Activated CD8-positive, alpha-beta T cell treated with anti-CD3 and anti-CD28 coated beads for 36 hours (primary cell): ENCODE results near the gene TTC4. TPM values are rescaled to one million over a fixed set of nuclear protein-coding genes. Genes with fewer than 3 reads are reported as not detected.

Source experiments
- ATAC-seq: fragments of 200-7000 bp; cut with Tn5 transposase; one replicate; pipeline ENCODE4 v1.10.0; 2021; ENCODE audit warnings: mild to moderate bottlenecking, moderate library complexity
- CTCF ChIA-PET: fragments of 350-600 bp; sonication (Branson Sonifier 250); formaldehyde crosslinking; loops from one replicate; lab custom pipeline; 2021; ENCODE audit warnings: antibody characterized with exemption; lab: Charles Lee
- POLR2A ChIA-PET: fragments of 350-600 bp; sonication (Branson Sonifier 250); formaldehyde crosslinking; loops from one replicate; lab custom pipeline; 2021; ENCODE audit warnings: antibody characterized with exemption; lab: Charles Lee
- DNase-seq: peaks from one replicate; pipeline ENCODE4 v3.0.0-alpha.2; 2020
- H3K27ac Mint-ChIP-seq: one replicate; pipeline ENCODE4 v1.8.0; 2021; ENCODE audit warnings: mild to moderate bottlenecking, mixed read lengths
- H3K27me3 Mint-ChIP-seq: one replicate; pipeline ENCODE4 v1.8.0; 2021; ENCODE audit warnings: mixed read lengths
- H3K36me3 Mint-ChIP-seq: one replicate; pipeline ENCODE4 v1.8.0; 2021; ENCODE audit warnings: low read depth, mixed read lengths
- H3K4me1 Mint-ChIP-seq: one replicate; pipeline ENCODE4 v1.8.0; 2021; ENCODE audit warnings: low read depth, mixed read lengths
- H3K4me3 Mint-ChIP-seq: one replicate; pipeline ENCODE4 v1.8.0; 2021; ENCODE audit warnings: mild to moderate bottlenecking, moderate library complexity, mixed read lengths
- H3K9me3 Mint-ChIP-seq: one replicate; pipeline ENCODE4 v1.8.0; 2021; ENCODE audit warnings: mixed read lengths
- CTCF ChIP-seq: fragments of 200-600 bp; IDR thresholded peaks from one replicate; pipeline ENCODE4 v1.8.0; 2022; ENCODE audit warnings: antibody characterized with exemption, mild to moderate bottlenecking
- intact Hi-C: fragments of 100-400 bp; cut with micrococcal nuclease; formaldehyde crosslinking; loops from one replicate; pipeline ENCODE4 v1.10.0; 2022
- total RNA-seq, 2 experiments: library from RNA; stranded (reverse); gene quantifications; one replicate each; pipeline ENCODE4 v1.2.3, GENCODE V29; 2021

The TTC4 gene
- total RNA-seq, 2 experiments from 2014 or later: 26.7 to 28.2 TPM

GRCh38 chr1:54723985-54724384, 8.3 kb downstream of the TTC4 start:
- no peak overlapping the region for H3K27ac Mint-ChIP-seq
- TF ChIP-seq CTCF: no peak
- H3K36me3 Mint-ChIP-seq: peaks cover 65% of the 10 kb centered on the region
- H3K4me1 Mint-ChIP-seq: peaks cover 6% of the 10 kb centered on the region
- no peak for ATAC-seq
- POLR2A ChIA-PET: interaction anchor here (0.7 to 0.8 kb wide), 2 partner anchors 40 to 75 kb away, joined by 3 to 4 read pairs; no protein-coding TSS in a partner anchor
- CTCF ChIA-PET: no interaction called here
- intact Hi-C loops: no loop called here
- H3K9me3 Mint-ChIP-seq: no peaks in the 10 kb centered on the region
- H3K4me3 Mint-ChIP-seq: no peak overlapping the region
- no peaks in the 10 kb centered on the region for H3K27me3 Mint-ChIP-seq
- no peak for DNase-seq

- Mint-ChIP-seq H3K27ac (no peak overlapping the region), H3K9me3 (no peaks in the 10 kb centered on the region), H3K36me3 (peaks cover 63% of the 10 kb centered on the region), H3K27me3 (no peaks in the 10 kb centered on the region), H3K4me3 (no peak overlapping the region), H3K4me1 (peaks cover 1% of the 10 kb centered on the region)
- CTCF ChIA-PET: interaction anchor here (1.1 kb wide), 1 partner anchor 43 kb away, joined by 3 read pairs; no protein-coding TSS in a partner anchor
- POLR2A ChIA-PET: interaction anchor here (0.7 to 1.6 kb wide), 3 partner anchors 8 to 161 kb away, joined by 4 to 5 read pairs (median 5); partner anchors contain the start of gene TTC4
- intact Hi-C loops: no loop called here
- DNase-seq (no peak), ATAC-seq (no peak)
- no peak for TF ChIP-seq CTCF
These were observed 9.1 kb downstream of the TTC4 start for GRCh38 chr1:54724771-54725170.

GRCh38 chr1:54728027-54728426, 12.4 kb downstream of the TTC4 start:
- ATAC-seq (no peak), DNase-seq (no peak)
- Mint-ChIP-seq H3K27me3 (no peaks in the 10 kb centered on the region), H3K36me3 (peaks cover 54% of the 10 kb centered on the region), H3K4me1 (no peaks in the 10 kb centered on the region), H3K4me3 (no peak overlapping the region), H3K27ac (no peak overlapping the region), H3K9me3 (no peaks in the 10 kb centered on the region)
- intact Hi-C loops: no loop called here
- no peak for TF ChIP-seq CTCF
- POLR2A ChIA-PET: interaction anchor here (1.8 kb wide), 1 partner anchor 12 kb away, joined by 8 read pairs; the partner anchor contains the start of gene TTC4
- CTCF ChIA-PET: no interaction called here

GRCh38 chr1:54736685-54737084, 21.0 kb downstream of the TTC4 start:
- ChIA-PET POLR2A (no interaction called here), CTCF (interaction anchor here (0.6 kb wide), 1 partner anchor 56 kb away, joined by 3 read pairs; no protein-coding TSS in a partner anchor)
- Mint-ChIP-seq H3K27me3 (no peaks in the 10 kb centered on the region), H3K4me1 (no peaks in the 10 kb centered on the region), H3K36me3 (peaks cover 44% of the 10 kb centered on the region), H3K4me3 (no peak overlapping the region), H3K27ac (no peak overlapping the region), H3K9me3 (no peaks in the 10 kb centered on the region)
- ATAC-seq (no peak), DNase-seq (no peak)
- TF ChIP-seq CTCF: no peak
- intact Hi-C loops: no loop called here

- CTCF ChIA-PET: no interaction called here
- Mint-ChIP-seq H3K4me1 (no peaks in the 10 kb centered on the region), H3K9me3 (no peaks in the 10 kb centered on the region), H3K27ac (no peak overlapping the region), H3K36me3 (peaks cover 50% of the 10 kb centered on the region), H3K27me3 (no peaks in the 10 kb centered on the region), H3K4me3 (no peak overlapping the region)
- DNase-seq: no peak
- intact Hi-C loops: no loop called here
- no peak for ATAC-seq
- POLR2A ChIA-PET: no interaction called here
- TF ChIP-seq CTCF: no peak
These were observed 22.6 kb downstream of the TTC4 start for GRCh38 chr1:54738244-54738643.
